Keratinocyte (primary cell): ENCODE results near the gene MICAL3. TPM values are rescaled to one million over a fixed set of nuclear protein-coding genes. Genes with fewer than 3 reads are reported as not detected.

ENCODE experiments used
- DNase-seq: peaks from one replicate; pipeline ENCODE4 v3.0.0-alpha.2; 2011; ENCODE audit warnings: low read depth, missing footprints, low spot score
- FAIRE-seq: peaks from 2 replicates; lab custom pipeline; 2011; peaks lifted over from hg19 to GRCh38; lab: Jason Lieb, UNC
- H2AFZ ChIP-seq: 2 replicates; pipeline ENCODE4 v1.6.0; 2012; ENCODE audit warnings: low read length, control low read depth, inconsistent platforms; ENCODE audit not compliant: control insufficient read depth
- H3K27ac ChIP-seq: 2 replicates; pipeline ENCODE4 v1.5.1; 2011; ENCODE audit warnings: low read length; ENCODE audit not compliant: control insufficient read depth, insufficient read depth
- H3K27me3 ChIP-seq: 3 replicates; pipeline ENCODE4 v1.6.0; 2011; ENCODE audit warnings: low read length; ENCODE audit not compliant: control insufficient read depth, insufficient read depth; ENCODE audit errors: extremely low read depth
- H3K36me3 ChIP-seq, 2 experiments: 2 replicates in 1 of 2; 3 replicates in 1 of 2; pipeline ENCODE4 v1.5.1; 2011; ENCODE audit warnings: low read length in 2 of 2, mild to moderate bottlenecking in 1 of 2; ENCODE audit not compliant: control insufficient read depth in 2 of 2, insufficient read depth in 2 of 2; ENCODE audit errors: extremely low read depth in 1 of 2
- H3K4me1 ChIP-seq: 3 replicates; pipeline ENCODE4 v1.5.1; 2011; ENCODE audit warnings: low read length; ENCODE audit not compliant: control insufficient read depth, insufficient read depth; ENCODE audit errors: extremely low read depth
- H3K4me2 ChIP-seq: 3 replicates; pipeline ENCODE4 v1.6.0; 2011; ENCODE audit warnings: low read depth, low read length; ENCODE audit not compliant: control insufficient read depth, insufficient read depth; ENCODE audit errors: extremely low read depth
- H3K4me3 ChIP-seq, 3 experiments: fragments of 200-600 bp in 1 of 3; sonication (generic) in 1 of 3; 2 replicates in 2 of 3; 3 replicates in 1 of 3; pipeline ENCODE4 v1.5.1; 2011 to 2016; ENCODE audit warnings: low read length in 3 of 3, mild to moderate bottlenecking in 3 of 3, control low read depth in 2 of 3, inconsistent platforms in 1 of 3, low read depth in 1 of 3, mixed read lengths in 1 of 3, mixed run types in 1 of 3, moderate library complexity in 1 of 3; ENCODE audit not compliant: control insufficient read depth in 2 of 3, insufficient read depth in 2 of 3; ENCODE audit errors: extremely low read depth in 1 of 3
- H3K79me2 ChIP-seq: 2 replicates; pipeline ENCODE4 v1.6.0; 2012; ENCODE audit warnings: low read length; ENCODE audit not compliant: control insufficient read depth, insufficient read depth
- H3K9ac ChIP-seq: 3 replicates; pipeline ENCODE4 v1.6.0; 2011; ENCODE audit warnings: low read length; ENCODE audit not compliant: control insufficient read depth, insufficient read depth; ENCODE audit errors: extremely low read depth
- H3K9me1 ChIP-seq: 3 replicates; pipeline ENCODE4 v1.6.0; 2011; ENCODE audit warnings: low read length; ENCODE audit not compliant: control insufficient read depth, insufficient read depth; ENCODE audit errors: extremely low read depth
- H3K9me3 ChIP-seq: 2 replicates; pipeline ENCODE4 v1.5.1; 2012; ENCODE audit warnings: low read depth, low read length; ENCODE audit not compliant: control insufficient read depth
- H4K20me1 ChIP-seq: 3 replicates; pipeline ENCODE4 v1.6.0; 2011; ENCODE audit warnings: low read length; ENCODE audit not compliant: control insufficient read depth, insufficient read depth; ENCODE audit errors: extremely low read depth
- EZH2 ChIP-seq: IDR thresholded peaks from one replicate; pipeline ENCODE4 v1.6.1; 2012; ENCODE audit warnings: inconsistent platforms, mild to moderate bottlenecking, low read length, moderate library complexity
- dilution Hi-C: fragments of 300-500 bp; cut with MboI; formaldehyde crosslinking; loops from one replicate; pipeline ENCODE4 v1.7.0; 2020; ENCODE audit warnings: low sequenced_read_pairs; ENCODE audit not compliant: extremely low pct_ligation_motif_present
- polyA plus RNA-seq, 5 experiments: library from polyadenylated mRNA; depleted of rRNA in 3 of 5; stranded (reverse) in 3 of 5; stranded (forward) in 1 of 5; unstranded in 1 of 5; fragments of >200 nt; gene quantifications; 1 replicate in 1 of 5; 2 replicates in 3 of 5; 3 replicates in 1 of 5; pipeline versions ENCODE4 v1.2.1 to v1.2.3, GENCODE V29; 2011 to 2012; ENCODE audit warnings: missing spikeins in 2 of 5, low read depth in 1 of 5, low replicate concordance in 1 of 5
- TF ChIP-seq, protein P1 (sequence below), 3 experiments: IDR thresholded peaks in 1 of 3; conservative IDR thresholded peaks in 1 of 3; optimal IDR thresholded peaks in 1 of 3; 2 replicates in 2 of 3; 3 replicates in 1 of 3; pipeline versions ENCODE3 to v1.5.1; 2011; ENCODE audit warnings: low read length in 3 of 3, mild to moderate bottlenecking in 3 of 3, moderate library complexity in 2 of 3, control low read depth in 1 of 3, inconsistent platforms in 1 of 3; ENCODE audit not compliant: insufficient read depth in 2 of 3; ENCODE audit errors: extremely low read depth in 1 of 3

Gene MICAL3
- polyA plus RNA-seq, 1 donor (not counting 4 experiments of a cell fraction or from before 2014, with no cell fraction given) = 27.9 TPM

GRCh38 chr22:17781319-17782031 lies 242.9 kb downstream of the MICAL3 start:
- Histone ChIP-seq H3K9me1 (peaks cover 5% of the 10 kb centered on the region), H3K79me2 (no peaks in the 10 kb centered on the region), H2AFZ (no peak overlapping the region), H3K4me1 (peaks cover 21% of the 10 kb centered on the region), H3K36me3 (no peaks in the 10 kb centered on the region), H3K27ac (peak overlapping the region; percentile 26), H3K9me3 (no peaks in the 10 kb centered on the region), H3K4me2 (peak overlapping the region; percentile 37), H3K27me3 (no peaks in the 10 kb centered on the region), H4K20me1 (no peaks in the 10 kb centered on the region), H3K4me3 (no peak overlapping the region), H3K9ac (peak overlapping the region; percentile 44)
- peak; percentile 52 for DNase-seq
- dilution Hi-C loops = no loop called here
- FAIRE-seq = peak; percentile 43
- no peak for TF ChIP-seq EZH2
- TF ChIP-seq, protein P1, sequence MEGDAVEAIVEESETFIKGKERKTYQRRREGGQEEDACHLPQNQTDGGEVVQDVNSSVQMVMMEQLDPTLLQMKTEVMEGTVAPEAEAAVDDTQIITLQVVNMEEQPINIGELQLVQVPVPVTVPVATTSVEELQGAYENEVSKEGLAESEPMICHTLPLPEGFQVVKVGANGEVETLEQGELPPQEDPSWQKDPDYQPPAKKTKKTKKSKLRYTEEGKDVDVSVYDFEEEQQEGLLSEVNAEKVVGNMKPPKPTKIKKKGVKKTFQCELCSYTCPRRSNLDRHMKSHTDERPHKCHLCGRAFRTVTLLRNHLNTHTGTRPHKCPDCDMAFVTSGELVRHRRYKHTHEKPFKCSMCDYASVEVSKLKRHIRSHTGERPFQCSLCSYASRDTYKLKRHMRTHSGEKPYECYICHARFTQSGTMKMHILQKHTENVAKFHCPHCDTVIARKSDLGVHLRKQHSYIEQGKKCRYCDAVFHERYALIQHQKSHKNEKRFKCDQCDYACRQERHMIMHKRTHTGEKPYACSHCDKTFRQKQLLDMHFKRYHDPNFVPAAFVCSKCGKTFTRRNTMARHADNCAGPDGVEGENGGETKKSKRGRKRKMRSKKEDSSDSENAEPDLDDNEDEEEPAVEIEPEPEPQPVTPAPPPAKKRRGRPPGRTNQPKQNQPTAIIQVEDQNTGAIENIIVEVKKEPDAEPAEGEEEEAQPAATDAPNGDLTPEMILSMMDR (optimal IDR thresholded peaks at IDR 0.05 in 1 of 3, IDR thresholded peaks at IDR 0.05 in 1 of 3, conservative IDR thresholded peaks at IDR 0.05 in 1 of 3; ENCODE audit: extremely low read depth in 1 of 3, insufficient read depth in 2 of 3, low read length in 3 of 3) = no peak

DNA sequence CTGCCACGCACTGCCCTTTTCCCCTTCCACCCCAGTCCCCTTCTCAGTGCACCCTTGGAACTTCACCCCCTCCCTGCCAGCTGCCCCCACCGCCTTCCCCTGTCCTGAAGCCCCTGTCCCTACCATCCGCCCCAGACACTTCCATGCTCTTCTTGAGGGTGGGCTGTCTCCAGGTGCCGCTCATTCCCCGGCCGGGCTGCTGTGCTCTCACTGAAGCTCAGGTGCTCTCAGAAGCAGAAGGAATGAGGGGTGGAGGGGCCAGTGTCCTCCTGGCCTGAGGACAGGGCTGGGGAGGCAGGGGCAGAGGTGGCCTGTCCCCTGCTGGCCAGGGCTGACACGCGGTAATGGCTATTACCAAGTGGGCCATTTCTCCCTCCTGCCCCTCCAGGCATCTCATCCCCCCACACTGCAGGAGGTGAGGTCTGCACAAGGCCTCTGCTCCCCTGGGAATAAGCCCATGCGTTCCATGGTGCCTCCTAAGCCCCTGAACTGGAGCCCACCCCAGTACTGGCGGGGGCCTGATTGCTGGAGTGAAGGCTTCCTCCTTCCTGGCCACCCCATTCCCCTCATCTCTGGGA lies 243.5 kb downstream of the MICAL3 start:
- no peak for DNase-seq
- Histone ChIP-seq H3K4me2 (no peak overlapping the region), H2AFZ (no peak overlapping the region), H3K27ac (no peak overlapping the region), H3K9me3 (no peaks in the 10 kb centered on the region), H3K27me3 (no peaks in the 10 kb centered on the region), H3K36me3 (no peaks in the 10 kb centered on the region), H3K9me1 (peaks cover 5% of the 10 kb centered on the region), H4K20me1 (no peaks in the 10 kb centered on the region), H3K79me2 (no peaks in the 10 kb centered on the region), H3K4me1 (peaks cover 19% of the 10 kb centered on the region), H3K4me3 (no peak overlapping the region), H3K9ac (peak overlapping the region; percentile 22)
- TF ChIP-seq EZH2 = no peak
- TF ChIP-seq, protein P1 (optimal IDR thresholded peaks at IDR 0.05 in 1 of 3, IDR thresholded peaks at IDR 0.05 in 1 of 3, conservative IDR thresholded peaks at IDR 0.05 in 1 of 3; ENCODE audit: extremely low read depth in 1 of 3, insufficient read depth in 2 of 3, low read length in 3 of 3) = no peak
- FAIRE-seq = no peak
- dilution Hi-C loops = no loop called here
